ENCODE results near the gene MATR3. TPM values are rescaled to one million over a fixed set of nuclear protein-coding genes. Genes with fewer than 3 reads are reported as not detected.
A peak's percentile ranks its signal among the peaks of the same experiment; 100 is the strongest.

Gene MATR3
- total and polyA plus RNA-seq, 3 experiments from 2014 or later, result 184 to 364 (median 199) TPM

DNA sequence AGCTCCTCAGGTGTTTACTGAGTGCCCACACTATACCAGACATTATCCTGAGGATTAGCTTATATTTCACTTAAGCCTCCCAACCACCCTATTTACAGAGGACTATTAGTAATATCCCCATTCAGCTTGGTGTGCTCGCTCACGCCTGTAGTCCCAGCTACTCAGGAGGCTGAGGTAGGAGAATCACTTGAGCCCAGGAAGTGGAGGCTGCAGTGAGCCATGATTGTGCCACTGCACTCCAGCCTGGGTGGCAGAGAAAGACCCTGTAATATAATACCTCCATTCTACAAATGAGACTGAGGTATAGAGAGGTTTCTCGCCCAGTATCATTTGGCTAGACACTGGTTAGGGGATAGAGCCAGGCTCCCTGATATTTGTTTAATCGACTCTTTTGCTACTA, 18.0 kb upstream of the MATR3 start:
- ChIA-PET CTCF (interaction anchor here (0.8 to 1.7 kb wide), 6 partner anchors 16 to 66 kb away, joined by 3 to 5 read pairs (median 4); partner anchors contain the start of genes MATR3 and PAIP2), POLR2A (interaction anchor here (0.7 to 2.7 kb wide), 3 partner anchors 18 to 700 kb away, joined by 4 to 24 read pairs (median 6); partner anchors contain the start of gene MATR3)
- H3K4me1 ChIP-seq (ENCODE audit: insufficient read depth, low read length), result peaks cover 47% of the 10 kb centered on the region
- Mint-ChIP-seq H3K27me3 (peaks cover 0 to 3% of the 10 kb centered on the region in 2 donors), H3K4me3 (peak overlapping the region; percentile 68 to 92 (median 74)), H3K4me1 (peaks cover 48 to 66% (median 54%) of the 10 kb centered on the region in 3 donors), H3K27ac (peak overlapping the region; percentile 35 to 87 (median 70)), H3K36me3 (peaks cover 0 to 21% (median 0%) of the 10 kb centered on the region in 3 donors), H3K9me3 (no peaks in the 10 kb centered on the region)
- no peak overlapping the region for H3K27ac ChIP-seq (ENCODE audit: low read depth, low read length)
- no peak for DNase-seq
- peaks cover 5% of the 10 kb centered on the region for H3K36me3 ChIP-seq (ENCODE audit: insufficient read depth, low read length)
- H3K4me3 ChIP-seq (ENCODE audit: low read length), result no peak overlapping the region
- H3K27me3 ChIP-seq (ENCODE audit: insufficient read depth, low read length, poor library complexity, severe bottlenecking), result no peaks in the 10 kb centered on the region
- H3K9me3 ChIP-seq (ENCODE audit: low read length), result no peaks in the 10 kb centered on the region

DNA sequence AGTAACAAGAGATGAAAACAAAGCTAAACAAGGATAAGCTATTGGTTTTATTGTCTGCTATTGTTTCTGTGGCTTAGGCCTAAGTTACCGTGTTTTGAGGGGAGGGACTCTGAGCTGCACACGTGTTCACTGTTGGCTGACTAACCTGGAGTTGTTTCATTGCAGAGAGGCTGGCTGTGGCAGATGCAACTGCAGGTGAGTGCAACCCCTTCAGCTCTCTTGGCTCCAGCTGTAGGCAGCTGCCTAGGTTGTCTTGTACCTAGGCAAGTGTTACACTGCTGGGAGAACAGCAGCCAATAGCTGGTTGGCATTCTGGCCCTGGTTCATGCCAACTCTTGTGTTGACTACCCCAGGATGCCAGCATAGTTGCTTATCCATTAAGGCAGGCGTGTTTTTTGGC, 17.6 kb upstream of the MATR3 start:
- H3K4me1 Mint-ChIP-seq, result peaks cover 48 to 67% (median 54%) of the 10 kb centered on the region in 3 donors
- no peaks in the 10 kb centered on the region for H3K9me3 Mint-ChIP-seq
- peaks cover 0 to 25% (median 0%) of the 10 kb centered on the region in 3 donors for H3K36me3 Mint-ChIP-seq
- peaks cover 0 to 3% of the 10 kb centered on the region in 2 donors for H3K27me3 Mint-ChIP-seq
- no peak for DNase-seq
- no peaks in the 10 kb centered on the region for H3K9me3 ChIP-seq (ENCODE audit: low read length)
- peaks cover 47% of the 10 kb centered on the region for H3K4me1 ChIP-seq (ENCODE audit: insufficient read depth, low read length)
- ChIA-PET POLR2A (interaction anchor here (0.7 to 2.7 kb wide), 3 partner anchors 18 to 700 kb away, joined by 4 to 24 read pairs (median 6); partner anchors contain the start of gene MATR3), CTCF (interaction anchor here (0.8 to 1.7 kb wide), 5 partner anchors 16 to 66 kb away, joined by 3 to 5 read pairs (median 4); partner anchors contain the start of genes MATR3 and PAIP2)
- H3K4me3 ChIP-seq (ENCODE audit: low read length), result no peak overlapping the region
- H3K27me3 ChIP-seq (ENCODE audit: insufficient read depth, low read length, poor library complexity, severe bottlenecking), result no peaks in the 10 kb centered on the region
- H3K27ac ChIP-seq (ENCODE audit: low read depth, low read length), result no peak overlapping the region
- H3K27ac Mint-ChIP-seq, result peak overlapping the region in 6 of 8 donors; percentile 35 to 87 (median 71)
- H3K36me3 ChIP-seq (ENCODE audit: insufficient read depth, low read length), result peaks cover 5% of the 10 kb centered on the region
- peak overlapping the region in 6 of 7 donors; percentile 30 to 76 (median 71) for H3K4me3 Mint-ChIP-seq

DNA sequence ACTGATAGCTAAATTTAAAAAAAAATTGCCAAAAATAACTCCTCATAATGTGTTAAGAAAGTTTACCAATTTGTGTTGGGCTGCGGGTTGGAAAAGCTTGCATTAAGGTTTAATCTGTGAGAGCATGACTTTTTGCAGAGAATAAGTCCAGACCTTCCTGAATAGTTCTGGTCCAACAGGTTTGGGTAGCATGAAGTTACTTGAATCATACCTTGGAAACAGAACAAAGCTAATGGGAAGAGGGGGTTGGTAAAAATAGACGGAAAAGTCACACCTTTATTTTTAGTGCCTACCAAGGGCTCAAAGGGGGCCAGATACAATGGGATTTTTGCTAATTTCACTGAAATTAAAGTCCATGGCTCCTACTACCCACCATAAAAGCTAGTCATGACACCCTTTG, 17.1 kb upstream of the MATR3 start:
- Mint-ChIP-seq H3K9me3 (no peaks in the 10 kb centered on the region), H3K4me1 (peaks cover 48 to 67% (median 54%) of the 10 kb centered on the region in 3 donors), H3K36me3 (peaks cover 0 to 25% (median 0%) of the 10 kb centered on the region in 3 donors), H3K27ac (peak overlapping the region in 2 of 8 donors; percentile 24 to 62), H3K4me3 (peak overlapping the region in 4 of 7 donors; percentile 63 to 76 (median 71)), H3K27me3 (peaks cover 0 to 3% of the 10 kb centered on the region in 2 donors)
- Histone ChIP-seq H3K9me3 (ENCODE audit: low read length) (no peaks in the 10 kb centered on the region), H3K4me1 (ENCODE audit: insufficient read depth, low read length) (peaks cover 47% of the 10 kb centered on the region), H3K36me3 (ENCODE audit: insufficient read depth, low read length) (peaks cover 5% of the 10 kb centered on the region), H3K27ac (ENCODE audit: low read depth, low read length) (no peak overlapping the region), H3K4me3 (ENCODE audit: low read length) (no peak overlapping the region), H3K27me3 (ENCODE audit: insufficient read depth, low read length, poor library complexity, severe bottlenecking) (no peaks in the 10 kb centered on the region)
- ChIA-PET CTCF (interaction anchor here (0.8 to 1.7 kb wide), 4 partner anchors 19 to 65 kb away, joined by 3 to 5 read pairs (median 4); partner anchors contain the start of gene PAIP2), POLR2A (interaction anchor here (1.0 to 2.7 kb wide), 2 partner anchors 18 to 701 kb away, joined by 4 to 24 read pairs; partner anchors contain the start of gene MATR3)
- no peak for DNase-seq

DNA sequence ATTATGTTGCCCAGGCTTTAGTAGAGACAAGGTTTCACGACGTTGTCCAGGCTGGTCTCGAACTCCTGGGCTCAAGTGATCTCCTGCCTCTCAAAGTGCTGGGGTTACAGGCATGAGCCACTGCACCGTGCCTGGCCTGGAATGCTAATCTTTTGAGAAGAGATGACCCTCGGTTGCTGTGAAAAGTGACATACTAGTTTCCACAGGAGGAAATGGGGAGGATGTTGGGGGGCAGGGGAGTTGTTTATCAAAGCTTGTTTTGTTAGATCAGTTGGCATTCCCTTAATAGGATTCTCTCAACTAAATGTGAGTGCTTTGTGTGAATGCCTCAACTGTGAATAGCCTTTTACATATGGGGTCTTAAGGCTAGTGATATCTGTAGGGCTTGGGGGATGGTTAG, 16.4 kb upstream of the MATR3 start:
- POLR2A ChIA-PET, result interaction anchor here (0.7 to 2.7 kb wide), 2 partner anchors 17 to 465 kb away, joined by 8 to 24 read pairs; partner anchors contain the start of gene MATR3
- Histone ChIP-seq H3K27ac (ENCODE audit: low read depth, low read length) (no peak overlapping the region), H3K36me3 (ENCODE audit: insufficient read depth, low read length) (peaks cover 5% of the 10 kb centered on the region), H3K4me1 (ENCODE audit: insufficient read depth, low read length) (peaks cover 44% of the 10 kb centered on the region), H3K9me3 (ENCODE audit: low read length) (no peaks in the 10 kb centered on the region), H3K27me3 (ENCODE audit: insufficient read depth, low read length, poor library complexity, severe bottlenecking) (no peaks in the 10 kb centered on the region), H3K4me3 (ENCODE audit: low read length) (no peak overlapping the region)
- Mint-ChIP-seq H3K4me3 (peak overlapping the region in 2 of 7 donors; percentile 24 to 29), H3K36me3 (peaks cover 0 to 30% (median 0%) of the 10 kb centered on the region in 3 donors), H3K27ac (peak overlapping the region in 7 of 8 donors; percentile 23 to 77 (median 51)), H3K27me3 (no peaks in the 10 kb centered on the region), H3K4me1 (peaks cover 45 to 63% (median 49%) of the 10 kb centered on the region in 3 donors), H3K9me3 (no peaks in the 10 kb centered on the region)
- CTCF ChIA-PET, result interaction anchor here (1.1 to 1.7 kb wide), 4 partner anchors 10 to 41 kb away, joined by 4 to 5 read pairs (median 4); no protein-coding TSS in a partner anchor
- no peak for DNase-seq

DNA sequence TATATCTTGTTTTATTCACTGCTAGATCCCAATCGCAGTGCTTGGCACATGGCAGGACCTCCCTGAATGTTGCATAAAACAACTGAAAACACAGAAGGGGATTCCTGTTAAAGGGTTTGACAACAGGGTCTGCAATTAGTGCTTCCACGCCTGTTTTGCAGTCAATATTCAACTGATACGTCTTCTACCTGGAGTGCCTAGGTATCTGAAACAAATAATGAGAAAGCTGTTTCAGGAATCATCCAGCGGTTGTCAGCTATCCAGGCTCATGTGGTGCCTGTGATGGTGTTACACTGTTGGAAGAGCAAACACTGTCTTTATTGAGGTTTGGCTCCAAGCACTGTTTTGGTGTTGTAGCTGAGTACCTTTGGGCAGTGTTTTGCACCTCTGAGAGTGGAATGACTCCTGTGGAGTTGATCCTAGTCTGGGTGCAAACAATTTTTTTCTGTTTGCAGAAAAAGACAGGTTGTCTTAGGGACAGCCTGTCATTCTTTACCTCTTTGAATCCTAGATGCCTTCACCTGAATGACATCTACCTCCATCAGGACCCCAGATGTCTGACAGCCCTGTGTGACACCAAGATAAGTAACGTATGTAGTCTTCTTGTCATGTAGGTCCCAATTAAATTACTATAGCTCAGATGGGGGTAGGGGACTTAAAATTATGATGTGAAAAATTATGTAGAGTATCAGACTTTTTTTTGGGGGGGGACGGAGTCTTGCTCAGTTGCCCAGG, 14.8 kb upstream of the MATR3 start:
- CTCF ChIA-PET, result interaction anchor here (0.6 kb wide), 1 partner anchor 201 kb away, joined by 3 read pairs; no protein-coding TSS in a partner anchor
- H3K36me3 ChIP-seq (ENCODE audit: insufficient read depth, low read length), result peaks cover 14% of the 10 kb centered on the region
- DNase-seq, result no peak
- H3K4me3 Mint-ChIP-seq, result no peak overlapping the region
- H3K4me1 Mint-ChIP-seq, result peaks cover 32 to 47% (median 34%) of the 10 kb centered on the region in 3 donors
- POLR2A ChIA-PET, result no interaction called here
- no peak overlapping the region for H3K27ac Mint-ChIP-seq
- no peaks in the 10 kb centered on the region for H3K9me3 Mint-ChIP-seq
- H3K9me3 ChIP-seq (ENCODE audit: low read length), result no peaks in the 10 kb centered on the region
- peaks cover 1 to 43% (median 4%) of the 10 kb centered on the region in 3 donors for H3K36me3 Mint-ChIP-seq
- no peak overlapping the region for H3K27ac ChIP-seq (ENCODE audit: low read depth, low read length)
- H3K27me3 ChIP-seq (ENCODE audit: insufficient read depth, low read length, poor library complexity, severe bottlenecking), result no peaks in the 10 kb centered on the region
- no peak overlapping the region for H3K4me3 ChIP-seq (ENCODE audit: low read length)
- H3K4me1 ChIP-seq (ENCODE audit: insufficient read depth, low read length), result peaks cover 30% of the 10 kb centered on the region
- H3K27me3 Mint-ChIP-seq, result no peaks in the 10 kb centered on the region

DNA sequence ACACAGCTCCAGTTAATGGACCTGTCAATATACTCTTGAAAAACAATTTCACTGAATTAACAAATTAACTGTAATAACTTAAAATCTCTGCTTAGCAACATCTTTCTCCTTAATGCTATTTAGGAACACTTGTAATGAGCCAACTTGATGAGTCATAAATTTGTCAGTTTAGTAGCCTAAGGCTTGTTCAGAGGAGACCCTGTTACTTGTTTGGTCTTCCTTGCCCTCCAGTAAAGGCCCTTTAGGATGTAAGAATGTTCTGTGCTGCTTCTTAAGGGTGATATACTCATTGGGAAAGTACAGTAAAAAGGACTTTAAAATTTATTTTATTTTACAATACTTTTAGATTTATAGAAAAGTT, 11.4 kb upstream of the MATR3 start:
- Histone ChIP-seq H3K27me3 (ENCODE audit: insufficient read depth, low read length, poor library complexity, severe bottlenecking) (no peaks in the 10 kb centered on the region), H3K27ac (ENCODE audit: low read depth, low read length) (no peak overlapping the region), H3K4me1 (ENCODE audit: insufficient read depth, low read length) (peaks cover 2% of the 10 kb centered on the region), H3K4me3 (ENCODE audit: low read length) (no peak overlapping the region), H3K36me3 (ENCODE audit: insufficient read depth, low read length) (peaks cover 15% of the 10 kb centered on the region), H3K9me3 (ENCODE audit: low read length) (no peaks in the 10 kb centered on the region)
- ChIA-PET POLR2A (no interaction called here), CTCF (no interaction called here)
- H3K36me3 Mint-ChIP-seq, result peaks cover 13 to 62% (median 13%) of the 10 kb centered on the region in 3 donors
- no peak for DNase-seq
- H3K4me1 Mint-ChIP-seq, result peaks cover 6 to 18% (median 7%) of the 10 kb centered on the region in 3 donors
- no peak overlapping the region for H3K27ac Mint-ChIP-seq
- peaks cover 0 to 8% (median 0%) of the 10 kb centered on the region in 5 donors for H3K9me3 Mint-ChIP-seq
- no peaks in the 10 kb centered on the region for H3K27me3 Mint-ChIP-seq
- H3K4me3 Mint-ChIP-seq, result no peak overlapping the region

DNA sequence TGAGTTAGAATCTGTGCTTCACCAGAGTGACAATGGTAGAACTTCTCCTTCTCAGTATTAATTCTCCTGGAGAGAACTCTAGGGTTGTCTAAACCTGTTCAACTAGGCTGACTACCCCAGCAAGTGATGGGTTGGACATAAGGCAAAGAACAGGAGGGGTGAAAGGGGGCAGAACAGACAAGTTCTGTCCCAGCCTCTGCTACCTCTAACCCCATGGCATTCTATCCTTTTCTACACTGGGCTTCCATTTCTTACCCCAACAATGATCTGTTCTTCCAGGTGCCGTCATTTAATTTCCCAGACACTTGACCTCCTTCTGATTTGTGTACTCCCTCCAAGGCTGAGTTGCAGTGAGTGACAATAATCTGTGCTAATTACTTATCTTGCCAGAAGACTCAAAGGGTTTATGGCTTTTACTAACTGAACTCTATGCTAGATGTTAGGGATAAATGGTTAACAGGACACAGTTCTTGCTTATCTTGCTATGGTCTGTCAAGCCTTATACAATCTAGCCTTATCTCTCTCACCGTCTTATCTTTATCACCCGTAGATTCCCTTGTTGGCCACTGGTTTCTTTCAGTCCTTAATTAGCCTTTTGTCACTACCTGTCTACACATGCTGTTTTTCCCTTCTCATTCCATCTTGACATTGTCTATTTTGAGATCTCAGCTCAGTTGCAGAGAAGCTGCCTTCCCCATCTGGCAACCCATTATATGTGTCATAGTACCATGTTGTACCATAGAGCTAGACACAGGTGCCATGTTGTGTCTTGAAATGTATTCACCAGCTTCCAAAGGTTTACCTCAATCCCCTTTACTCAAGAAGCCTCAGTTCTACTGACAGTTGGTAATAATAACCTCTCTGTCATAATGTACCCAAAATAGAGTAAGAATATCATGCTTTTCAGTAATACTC, 10.0 kb upstream of the MATR3 start:
- Mint-ChIP-seq H3K4me3 (no peak overlapping the region), H3K27me3 (no peaks in the 10 kb centered on the region), H3K27ac (peak overlapping the region in 2 of 8 donors; percentile 3 to 32), H3K4me1 (peaks cover 0 to 7% (median 0%) of the 10 kb centered on the region in 3 donors), H3K9me3 (peaks cover 0 to 8% (median 0%) of the 10 kb centered on the region in 5 donors), H3K36me3 (peaks cover 13 to 59% (median 13%) of the 10 kb centered on the region in 3 donors)
- no peaks in the 10 kb centered on the region for H3K27me3 ChIP-seq (ENCODE audit: insufficient read depth, low read length, poor library complexity, severe bottlenecking)
- no peaks in the 10 kb centered on the region for H3K4me1 ChIP-seq (ENCODE audit: insufficient read depth, low read length)
- H3K4me3 ChIP-seq (ENCODE audit: low read length), result no peak overlapping the region
- no peak overlapping the region for H3K27ac ChIP-seq (ENCODE audit: low read depth, low read length)
- peaks cover 14% of the 10 kb centered on the region for H3K36me3 ChIP-seq (ENCODE audit: insufficient read depth, low read length)
- DNase-seq, result no peak
- H3K9me3 ChIP-seq (ENCODE audit: low read length), result no peaks in the 10 kb centered on the region
- ChIA-PET POLR2A (no interaction called here), CTCF (no interaction called here)
